ENCODE results near the gene STK38L.
"Not testable (repeated sequence)": the region's sequence is repeated elsewhere in the genome, so short reads cannot be mapped to it uniquely, and the experiment has no call there.

STK38L gene

GRCh38 chr12:27226407-27226929 lies 17.6 kb upstream of the STK38L start:
- DNase-seq (ENCODE audit: low spot score), result no peak

GRCh38 chr12:27229367-27229766 lies 14.7 kb upstream of the STK38L start:
- DNase-seq (ENCODE audit: low spot score), result no peak

DNA sequence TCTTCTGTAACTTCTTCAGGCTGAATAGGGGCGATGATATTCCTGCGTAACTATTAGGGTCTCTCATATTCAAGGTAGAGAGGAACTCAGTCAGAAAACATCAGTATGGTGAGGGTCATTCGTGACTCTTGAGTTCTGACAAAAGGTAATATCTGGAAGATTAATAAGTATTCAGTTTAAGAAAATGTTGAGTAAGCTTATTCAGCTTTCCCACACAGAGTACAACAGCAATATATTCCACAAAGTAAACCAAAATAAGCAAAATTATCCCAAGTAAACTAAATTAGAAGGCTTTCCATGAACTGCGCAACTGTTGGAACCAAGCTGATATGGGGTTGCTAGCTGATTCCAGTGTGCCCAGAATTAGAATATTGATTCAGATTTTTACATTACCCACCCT lies 12.7 kb upstream of the STK38L start:
- not testable (repeated sequence) for DNase-seq (ENCODE audit: low spot score)

GRCh38 chr12:27233814-27234213 lies 10.3 kb upstream of the STK38L start:
- no peak for DNase-seq (ENCODE audit: low spot score)

- no peak for DNase-seq (ENCODE audit: low spot score)
Observed at GRCh38 chr12:27236498-27236897, 7.6 kb upstream of the STK38L start.

DNA sequence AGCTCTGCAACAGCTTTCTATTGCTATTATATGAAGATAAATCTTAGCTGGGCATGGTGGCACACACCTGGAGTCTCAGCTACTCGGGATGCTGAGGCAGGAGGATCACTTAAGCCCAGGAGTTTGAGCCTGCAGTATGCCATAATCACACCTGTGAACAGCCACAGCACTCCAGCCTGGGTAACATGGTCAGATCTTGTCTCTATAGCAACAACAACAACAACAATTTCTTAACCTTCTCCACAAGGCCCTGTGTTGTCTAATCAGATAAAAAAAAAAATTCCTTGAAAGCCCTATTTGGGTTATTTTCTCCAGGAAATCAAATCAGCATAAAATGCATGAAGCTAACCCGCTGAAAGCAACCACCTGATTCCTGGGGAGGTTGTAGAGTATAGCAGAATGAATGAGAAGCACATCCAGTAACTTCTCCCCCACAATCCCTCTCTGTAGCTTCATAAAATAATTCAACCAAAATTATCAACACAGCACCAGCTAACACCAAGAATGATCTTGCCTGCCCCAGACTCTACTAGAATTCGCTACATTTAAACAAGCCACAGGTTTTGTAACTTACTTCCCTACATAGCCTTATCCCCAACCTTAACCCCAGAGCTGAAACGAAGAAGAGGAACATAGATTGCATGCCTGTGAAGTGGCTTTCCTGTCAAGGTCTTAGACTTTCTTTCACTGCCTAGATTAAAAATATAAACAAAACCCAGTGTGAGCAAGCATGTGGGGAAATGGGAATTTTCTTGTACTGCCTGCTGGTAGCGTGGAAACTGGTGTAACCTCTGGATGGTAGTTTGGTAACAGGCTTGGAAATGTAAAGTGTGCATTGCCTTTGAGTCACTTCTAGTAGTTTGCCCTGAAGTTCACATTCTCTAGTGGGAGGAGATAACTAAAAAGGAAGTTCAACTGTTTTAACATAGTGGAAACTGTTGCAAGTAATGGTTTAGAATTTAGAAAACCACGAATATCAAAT lies 6.0 kb upstream of the STK38L start:
- DNase-seq (ENCODE audit: low spot score), result no peak

DNA sequence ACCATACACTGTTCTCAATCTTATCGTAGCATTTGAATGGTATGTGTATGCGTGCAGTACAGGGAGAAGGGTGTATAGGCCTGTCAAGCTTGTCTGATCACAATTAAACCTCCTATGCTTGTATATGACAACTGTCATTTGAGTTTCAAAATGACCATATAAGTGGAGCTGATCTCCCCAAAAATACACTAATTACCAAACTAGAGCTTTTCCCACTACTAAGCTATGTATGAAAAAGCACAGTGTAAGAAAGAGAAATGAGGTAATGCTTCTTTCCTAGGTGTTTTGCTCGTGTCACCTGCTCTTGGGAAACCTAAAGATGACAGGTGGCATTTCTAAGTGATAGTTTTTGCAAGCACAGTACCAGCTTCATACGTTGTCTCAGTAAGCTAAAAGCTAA lies 1.1 kb upstream of the STK38L start:
- no peak for DNase-seq (ENCODE audit: low spot score)

- no peak for DNase-seq (ENCODE audit: low spot score)
Observed at GRCh38 chr12:27244689-27245488, 803 bp downstream of the STK38L start.

- no peak for DNase-seq (ENCODE audit: low spot score)
Observed at GRCh38 chr12:27246141-27246540, 2.1 kb downstream of the STK38L start.

DNA sequence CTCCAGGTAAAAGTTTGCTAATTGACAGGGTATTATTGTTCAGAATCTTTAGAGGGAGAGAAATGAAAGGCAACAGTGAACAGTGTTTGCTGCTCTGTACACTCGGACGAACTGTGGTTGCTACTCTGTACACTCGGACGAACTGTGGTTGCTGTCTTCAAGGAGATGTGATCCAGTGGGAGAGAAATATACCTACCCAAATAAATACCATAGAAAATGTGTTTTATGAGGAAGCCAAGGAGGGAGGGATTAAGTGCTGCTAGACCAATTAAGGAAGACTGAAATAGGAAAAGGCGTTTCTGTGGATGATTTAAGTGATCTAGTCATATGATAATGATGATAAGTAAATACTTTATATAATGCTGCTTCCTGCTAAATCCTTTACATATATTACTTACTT lies 2.7 kb downstream of the STK38L start:
- no peak for DNase-seq (ENCODE audit: low spot score)

- DNase-seq (ENCODE audit: low spot score), result no peak
Observed at GRCh38 chr12:27252934-27253333, 8.8 kb downstream of the STK38L start.

DNA sequence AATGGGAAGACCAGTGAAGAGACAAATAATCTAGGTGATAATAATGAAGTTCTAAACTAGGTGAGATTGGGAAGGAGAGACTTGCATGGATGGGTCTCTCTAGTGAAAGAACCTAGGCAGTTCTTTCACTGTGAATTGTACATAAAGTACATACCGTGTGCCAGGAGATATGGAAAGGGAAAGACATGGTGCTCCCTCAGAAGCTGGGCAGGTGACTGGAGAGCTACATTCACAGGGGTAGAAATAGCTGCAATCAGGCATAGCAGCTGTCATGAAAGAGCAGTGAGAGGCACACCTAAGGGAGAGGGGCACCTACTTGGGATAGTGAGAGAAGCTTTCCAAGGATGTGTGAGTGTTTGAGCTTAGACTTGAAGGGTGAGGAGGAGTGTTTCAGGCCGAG lies 9.3 kb downstream of the STK38L start:
- no peak for DNase-seq (ENCODE audit: low spot score)

GRCh38 chr12:27255806-27256205 lies 11.7 kb downstream of the STK38L start:
- no peak for DNase-seq (ENCODE audit: low spot score)

DNA sequence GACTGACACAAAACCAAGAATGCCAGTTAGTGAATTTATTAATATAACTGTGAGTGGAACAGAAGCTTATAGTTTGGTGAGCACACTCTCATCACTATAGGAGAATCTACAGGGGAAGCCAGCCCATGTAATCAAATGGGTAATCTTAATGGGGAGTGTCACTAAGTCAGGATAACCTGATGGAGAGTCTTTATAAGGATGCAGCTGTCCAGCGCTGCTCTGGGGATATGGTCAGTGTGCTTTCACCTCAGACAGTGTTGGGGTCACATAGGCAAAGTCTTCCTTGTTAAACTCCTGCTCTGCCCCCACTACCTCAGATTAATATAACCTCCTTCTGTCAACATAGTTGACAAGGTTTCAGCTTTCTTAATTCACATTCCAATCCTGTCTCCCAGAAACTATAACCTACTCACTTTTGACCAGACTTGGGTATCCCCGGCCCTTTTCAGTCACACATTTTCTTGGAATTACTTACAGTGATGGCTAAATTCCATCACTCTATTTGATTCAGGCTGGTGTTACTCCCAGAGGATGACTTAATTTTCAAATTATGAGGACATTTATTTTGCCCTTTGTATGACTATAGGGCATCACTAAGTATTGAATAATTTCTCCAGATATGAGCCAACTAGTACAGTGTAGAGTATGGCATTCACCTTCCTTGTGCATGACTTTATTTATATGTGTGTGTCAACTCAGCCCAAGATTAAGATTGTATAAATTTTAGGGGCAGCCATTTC lies 13.2 kb downstream of the STK38L start:
- DNase-seq (ENCODE audit: low spot score), result no peak

GRCh38 chr12:27260746-27261145 lies 16.7 kb downstream of the STK38L start:
- DNase-seq (ENCODE audit: low spot score), result no peak

DNA sequence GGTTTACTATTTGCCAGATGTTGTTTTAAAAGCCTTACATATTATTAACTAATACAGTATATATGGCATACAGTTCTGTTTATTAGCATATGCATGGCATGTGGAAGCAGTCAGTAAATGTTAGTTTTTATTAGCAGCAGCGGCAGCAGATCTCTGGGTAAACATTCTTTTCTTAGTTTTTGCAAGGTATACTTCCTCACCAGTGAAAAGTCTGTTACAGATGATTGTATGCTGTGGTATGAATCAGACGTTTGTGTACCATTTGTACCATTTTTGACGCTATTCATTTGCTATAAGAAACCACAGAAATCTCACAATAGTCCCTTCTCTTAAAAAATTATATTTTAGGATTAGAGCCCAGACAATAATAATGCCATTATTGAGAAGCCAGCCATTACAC lies 17.8 kb downstream of the STK38L start:
- DNase-seq (ENCODE audit: low spot score), result no peak

DNA sequence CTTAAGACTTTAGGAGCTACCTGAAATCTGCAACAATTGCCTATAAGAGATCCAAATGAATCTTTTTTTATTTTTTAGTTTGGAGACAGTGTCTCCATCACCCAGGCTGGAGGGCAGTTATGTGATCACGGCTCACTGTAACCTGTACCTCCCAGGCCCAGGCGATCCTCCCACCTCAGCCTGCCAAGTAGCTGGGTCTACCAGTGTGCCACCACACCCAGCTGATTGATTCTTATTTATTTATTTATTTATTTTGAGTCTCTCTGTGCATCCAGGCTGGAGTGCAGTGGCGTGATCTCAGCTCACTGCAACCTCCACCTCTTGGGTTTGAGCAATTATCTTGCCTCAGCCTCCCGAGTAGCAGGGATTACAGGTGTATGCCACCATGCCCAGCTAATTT lies 26.1 kb downstream of the STK38L start:
- no peak for DNase-seq (ENCODE audit: low spot score)

DNA sequence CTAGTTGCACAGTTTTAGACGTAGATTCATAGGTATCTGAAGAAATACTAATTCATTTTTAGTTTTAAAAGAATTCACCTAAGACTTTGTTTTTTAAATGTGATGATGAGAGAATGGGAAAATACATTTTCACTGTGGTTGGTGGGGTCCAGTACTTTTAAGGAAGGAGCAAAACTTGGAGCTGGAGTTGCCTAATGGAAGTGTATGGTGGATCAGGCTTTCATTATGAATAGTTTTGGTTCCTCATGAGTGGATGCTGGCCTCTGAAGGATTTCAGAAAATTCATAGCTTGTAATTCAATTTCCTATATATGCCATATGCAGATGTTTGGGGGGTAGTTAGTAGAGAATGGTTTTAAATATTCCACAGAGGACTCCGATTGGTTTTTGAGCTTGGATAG lies 27.1 kb downstream of the STK38L start:
- no peak for DNase-seq (ENCODE audit: low spot score)

DNA sequence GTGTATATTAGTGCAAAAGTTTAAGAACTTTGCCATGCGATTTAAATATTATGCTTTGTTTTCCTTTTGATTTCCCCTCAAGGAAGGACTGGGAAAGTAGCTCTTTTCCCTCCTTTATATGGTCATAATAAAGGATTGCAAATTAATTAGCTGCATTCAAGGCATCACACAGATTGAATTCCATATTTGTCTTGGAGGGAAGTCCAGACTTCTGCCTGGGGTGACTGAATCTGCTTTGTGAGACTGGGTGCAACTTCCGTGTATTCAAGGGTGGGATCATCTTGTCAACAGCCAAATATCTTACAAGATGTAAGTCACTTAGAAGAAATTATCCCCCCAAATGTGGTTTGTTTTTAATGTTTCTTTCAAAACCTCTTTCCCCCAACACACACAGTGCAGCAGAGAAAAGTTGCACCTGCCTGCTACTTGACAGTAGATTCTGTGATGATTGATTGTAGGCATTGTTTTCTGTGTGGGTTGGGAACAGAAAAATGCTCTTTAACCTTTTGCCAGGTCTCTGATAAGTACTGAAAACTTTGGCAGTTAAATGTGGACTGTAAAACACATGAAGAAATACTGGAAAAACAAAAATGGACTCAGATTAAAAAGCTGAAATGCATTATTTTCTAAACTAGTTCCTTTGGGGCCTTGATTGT lies 28.4 kb downstream of the STK38L start:
- DNase-seq (ENCODE audit: low spot score), result no peak

GRCh38 chr12:27273114-27273513 lies 29.0 kb downstream of the STK38L start:
- DNase-seq (ENCODE audit: low spot score), result no peak

- DNase-seq (ENCODE audit: low spot score), result no peak
Observed at GRCh38 chr12:27274706-27275105, 30.6 kb downstream of the STK38L start.

- DNase-seq (ENCODE audit: low spot score), result no peak
Observed at GRCh38 chr12:27276275-27276674, 32.2 kb downstream of the STK38L start.
